ENCODE data around the gene EML3. TPM values are rescaled to one million over a fixed set of nuclear protein-coding genes. Genes with fewer than 3 reads are reported as not detected.

EML3 gene
- polyA plus RNA-seq, 1 donor from 2014 or later, result 0.38 TPM

GRCh38 chr11:62610403-62610802 is 2.2 kb downstream of the EML3 start:
- H3K9ac ChIP-seq (ENCODE audit: low read length), result no peak overlapping the region
- no peak for TF ChIP-seq TAF1 (IDR thresholded peaks at IDR 0.05; ENCODE audit: low read depth)
- no peak for TF ChIP-seq EP300 (conservative IDR thresholded peaks at IDR 0.05; ENCODE audit: poor library complexity, severe bottlenecking)
- no peak for TF ChIP-seq POLR2AphosphoS5 (IDR thresholded peaks at IDR 0.05)
- TF ChIP-seq REST (IDR thresholded peaks at IDR 0.05; ENCODE audit: borderline replicate concordance), result no peak
- TF ChIP-seq SMC3 (conservative IDR thresholded peaks at IDR 0.05; ENCODE audit: poor library complexity), result no peak
- no peak for TF ChIP-seq CTCF (IDR thresholded peaks at IDR 0.05; ENCODE audit: poor library complexity, severe bottlenecking)

GRCh38 chr11:62608776-62609175 is 3.8 kb downstream of the EML3 start:
- no peak overlapping the region for H3K4me2 ChIP-seq (ENCODE audit: low read length)
- no peak for TF ChIP-seq RAD21 (conservative IDR thresholded peaks at IDR 0.05)
- no peak for TF ChIP-seq CTCF (IDR thresholded peaks at IDR 0.05; ENCODE audit: poor library complexity, severe bottlenecking)

More at GRCh38 chr11:62610403-62610802, 2.2 kb downstream of the EML3 start:
- no peaks in the 10 kb centered on the region for H3F3A ChIP-seq (ENCODE audit: insufficient read depth, low read length, poor library complexity, severe bottlenecking)
- H2AFZ ChIP-seq (ENCODE audit: low read depth, low read length), result no peak overlapping the region
- no peak overlapping the region for H3K4me2 ChIP-seq (ENCODE audit: low read length)
- no peak overlapping the region for H3K27ac ChIP-seq (ENCODE audit: low read length)
- H3K36me3 ChIP-seq (ENCODE audit: insufficient read depth, low read length), result no peaks in the 10 kb centered on the region
- no peaks in the 10 kb centered on the region for H3K9me3 ChIP-seq (ENCODE audit: low read length)
- H4K20me1 ChIP-seq (ENCODE audit: insufficient read depth), result no peaks in the 10 kb centered on the region
- no peaks in the 10 kb centered on the region for H3K79me2 ChIP-seq (replicated peaks; ENCODE audit: insufficient read depth, low read length)
- H3K27me3 ChIP-seq (ENCODE audit: insufficient read depth, low read depth, low read length), result peaks cover 8% of the 10 kb centered on the region
- no peak overlapping the region for H3K4me3 ChIP-seq (ENCODE audit: low read length)
- H3K9me2 ChIP-seq (ENCODE audit: insufficient read depth, low read length), result no peaks in the 10 kb centered on the region

More at GRCh38 chr11:62608776-62609175, 3.8 kb downstream of the EML3 start:
- Histone ChIP-seq H3F3A (ENCODE audit: insufficient read depth, low read length, poor library complexity, severe bottlenecking) (no peaks in the 10 kb centered on the region), H2AFZ (ENCODE audit: low read depth, low read length) (no peak overlapping the region), H3K27ac (ENCODE audit: low read length) (no peak overlapping the region), H3K9ac (ENCODE audit: low read length) (no peak overlapping the region), H3K36me3 (ENCODE audit: insufficient read depth, low read length) (no peaks in the 10 kb centered on the region), H3K27me3 (ENCODE audit: insufficient read depth, low read depth, low read length) (peaks cover 8% of the 10 kb centered on the region), H3K9me3 (ENCODE audit: low read length) (no peaks in the 10 kb centered on the region), H3K79me2 (replicated peaks; ENCODE audit: insufficient read depth, low read length) (no peaks in the 10 kb centered on the region), H3K9me2 (ENCODE audit: insufficient read depth, low read length) (no peaks in the 10 kb centered on the region), H4K20me1 (ENCODE audit: insufficient read depth) (no peaks in the 10 kb centered on the region), H3K4me3 (ENCODE audit: low read length) (no peak overlapping the region)
